C4-2B (cell line): ENCODE data around the gene IL5.

Experiments
- CTCF ChIP-seq: fragments of 450-650 bp; conservative IDR thresholded peaks from 2 replicates; pipeline ENCODE4 v1.5.1; 2017; ENCODE audit warnings: mild to moderate bottlenecking
- ZFX ChIP-seq: fragments of 450-650 bp; IDR thresholded peaks from 2 replicates; pipeline ENCODE4 v1.6.1; 2017

- TF ChIP-seq CTCF = peak; percentile 60
- no peak for TF ChIP-seq ZFX
Measured at GRCh38 chr5:132526974-132527564, 16.3 kb downstream of the IL5 start.
